ENCODE results near the gene CNIH2.
"Not testable (repeated sequence)": the region's sequence is repeated elsewhere in the genome, so short reads cannot be mapped to it uniquely, and the experiment has no call there.

Gene CNIH2

GRCh38 chr11:66315498-66315885 lies 37.5 kb downstream of the CNIH2 start:
- no peak for DNase-seq (ENCODE audit: low read depth)

DNA sequence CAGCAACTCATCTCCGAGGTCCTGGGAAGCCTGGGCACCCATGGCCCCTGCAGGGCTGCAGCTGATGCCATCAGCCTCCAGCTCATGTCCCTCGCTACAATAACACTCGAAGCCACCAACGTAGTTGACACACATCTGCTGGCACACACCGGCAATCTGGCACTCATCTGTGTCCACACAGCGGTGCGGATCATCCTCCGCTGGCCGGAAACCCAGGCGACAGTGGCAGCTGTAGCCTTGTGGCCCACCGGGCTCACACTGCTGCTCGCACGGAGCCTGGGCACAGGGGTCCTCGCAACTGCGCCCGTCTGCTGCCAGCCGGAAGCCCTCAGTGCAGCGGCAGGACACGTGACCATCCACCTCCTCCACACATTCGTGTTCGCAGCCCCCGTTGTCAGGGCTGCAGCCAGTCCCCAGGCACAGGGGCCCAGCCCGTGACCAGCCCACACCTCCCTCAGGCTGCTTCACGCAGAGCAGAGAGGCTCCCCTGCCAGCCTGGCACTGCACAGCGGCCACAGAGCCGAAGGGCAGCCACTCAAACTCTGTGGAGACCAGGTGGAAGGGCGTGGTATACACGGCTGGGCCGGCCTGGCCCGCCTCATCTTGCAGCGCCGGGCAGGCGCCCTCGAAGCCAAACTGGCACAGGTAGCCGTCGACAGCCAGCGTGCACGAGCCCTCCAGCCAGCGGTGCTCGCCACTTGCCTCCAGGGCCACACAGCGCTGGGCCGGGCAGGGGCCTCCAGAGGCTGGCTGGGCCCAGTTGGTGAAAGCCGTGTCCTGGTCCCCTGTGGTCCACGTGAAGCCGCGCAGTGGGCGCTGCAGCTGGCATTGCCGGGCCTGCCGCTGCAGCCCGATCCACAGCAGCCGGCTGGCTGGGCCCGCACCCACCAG lies 38.2 kb downstream of the CNIH2 start:
- no peak for DNase-seq (ENCODE audit: low read depth)

DNA sequence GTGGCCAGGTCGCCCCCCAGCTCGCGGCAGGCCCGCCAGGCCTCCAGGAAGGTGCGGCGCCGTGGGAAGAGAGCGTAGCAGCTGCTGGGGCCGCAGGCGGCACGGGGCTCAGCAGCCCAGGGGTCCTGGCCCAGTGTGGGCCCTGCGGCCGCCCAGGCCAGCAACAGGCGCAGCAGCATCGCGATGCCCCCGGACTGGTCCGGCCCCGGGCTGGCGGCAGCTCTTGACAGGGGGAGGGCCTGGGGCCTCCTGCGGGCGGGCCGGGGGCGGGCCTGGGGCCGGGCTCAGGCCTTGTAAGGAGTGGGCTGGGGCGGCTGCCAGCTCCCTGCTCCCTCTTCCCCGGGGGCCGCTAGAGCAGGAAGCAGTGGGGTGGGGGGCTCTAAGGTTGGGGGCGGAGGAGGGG lies 38.9 kb downstream of the CNIH2 start, which contains the start of gene CD248:
Gene CD248, minus strand, starts transcription at position 196 of the 403 bp plus-strand sequence. Its CDS starts 17 bp downstream, at position 179.
- no peak for DNase-seq (ENCODE audit: low read depth)

GRCh38 chr11:66317322-66317722 lies 39.3 kb downstream of the CNIH2 start:
- DNase-seq (ENCODE audit: low read depth) = no peak

GRCh38 chr11:66317723-66318599 lies 40.0 kb downstream of the CNIH2 start:
- DNase-seq (ENCODE audit: low read depth) = no peak

- DNase-seq (ENCODE audit: low read depth) = no peak
These were observed 40.6 kb downstream of the CNIH2 start for GRCh38 chr11:66318600-66318970.

DNA sequence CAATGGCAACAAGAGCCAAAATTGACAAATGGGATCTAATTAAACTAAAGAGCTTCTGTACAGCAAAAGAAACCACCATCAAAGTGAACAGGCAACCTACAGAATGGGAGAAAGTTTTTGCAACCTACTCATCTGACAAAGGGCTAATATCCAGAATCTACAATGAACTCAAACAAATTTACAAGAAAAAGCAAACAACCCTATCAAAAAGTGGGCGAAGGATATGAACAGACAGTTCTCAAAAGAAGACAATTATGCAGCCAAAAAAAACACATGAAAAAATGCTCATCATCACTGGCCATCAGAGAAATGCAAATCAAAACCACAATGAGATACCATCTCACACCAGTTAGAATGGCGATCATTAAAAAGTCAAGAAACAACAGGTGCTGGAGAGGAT lies 42.3 kb downstream of the CNIH2 start:
- DNase-seq (ENCODE audit: low read depth) = not testable (repeated sequence)

DNA sequence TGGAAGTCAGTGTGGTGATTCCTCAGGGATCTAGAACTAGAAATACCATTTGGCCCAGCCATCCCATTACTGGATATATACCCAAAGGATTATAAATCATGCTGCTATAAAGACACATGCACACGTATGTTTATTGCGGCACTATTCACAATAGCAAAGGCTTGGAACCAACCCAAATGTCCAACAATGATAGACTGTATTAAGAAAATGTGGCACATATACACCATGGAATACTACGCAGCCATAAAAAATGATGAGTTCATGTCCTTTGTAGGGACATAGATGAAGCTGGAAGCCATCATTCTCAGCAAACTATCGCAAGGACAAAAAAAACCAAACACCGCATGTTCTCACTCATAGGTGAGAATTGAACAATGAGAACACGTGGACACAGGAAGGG lies 42.8 kb downstream of the CNIH2 start:
- not testable (repeated sequence) for DNase-seq (ENCODE audit: low read depth)

DNA sequence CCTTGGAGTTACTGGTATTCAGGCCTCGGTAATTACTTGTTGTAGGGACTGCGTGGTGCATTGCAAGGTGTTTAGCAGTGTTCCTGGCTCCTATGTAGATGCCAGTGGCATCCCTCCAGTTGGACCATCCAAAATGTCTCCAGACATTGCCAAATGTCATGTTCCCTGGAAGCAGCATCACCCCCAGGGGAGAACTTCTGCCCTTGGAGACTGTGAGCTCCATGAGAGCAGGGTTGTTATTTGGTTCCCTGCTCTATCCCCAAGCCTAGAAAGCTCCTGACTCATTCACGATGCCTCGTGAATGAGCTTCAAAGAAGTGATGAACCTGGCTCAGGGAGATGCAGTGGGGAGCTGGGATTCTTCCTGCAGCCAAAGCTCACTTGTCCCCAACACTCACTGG lies 43.6 kb downstream of the CNIH2 start:
- no peak for DNase-seq (ENCODE audit: low read depth)

- no peak for DNase-seq (ENCODE audit: low read depth)
These were observed 44.9 kb downstream of the CNIH2 start for GRCh38 chr11:66322732-66323427.

- no peak for DNase-seq (ENCODE audit: low read depth)
These were observed 45.7 kb downstream of the CNIH2 start for GRCh38 chr11:66323684-66324083.

DNA sequence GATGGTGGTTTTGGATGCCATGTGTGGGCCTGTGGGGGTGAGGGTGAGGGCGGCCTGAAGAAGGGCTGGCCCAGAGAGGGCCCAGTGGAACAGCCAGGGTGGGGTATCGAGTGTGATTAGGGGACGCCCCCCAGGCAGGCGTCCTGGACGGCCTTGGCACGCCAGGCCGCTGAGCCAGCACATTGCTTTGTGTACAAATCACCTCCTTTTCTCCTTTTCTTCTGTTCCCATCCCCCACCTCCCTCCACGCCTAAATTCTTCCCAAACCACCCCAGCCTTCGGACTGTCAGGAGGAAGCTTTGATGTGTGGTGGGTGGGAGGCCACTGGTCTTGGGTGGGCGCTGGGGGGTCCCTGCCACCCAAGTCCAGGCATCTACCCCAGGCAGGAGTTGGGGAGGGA lies 46.7 kb downstream of the CNIH2 start:
- DNase-seq (ENCODE audit: low read depth) = no peak

- no peak for DNase-seq (ENCODE audit: low read depth)
These were observed 47.3 kb downstream of the CNIH2 start for GRCh38 chr11:66325263-66325671.

- DNase-seq (ENCODE audit: low read depth) = no peak
These were observed 48.5 kb downstream of the CNIH2 start for GRCh38 chr11:66326261-66327111.

- DNase-seq (ENCODE audit: low read depth) = no peak
These were observed 49.4 kb downstream of the CNIH2 start for GRCh38 chr11:66327171-66328030.

DNA sequence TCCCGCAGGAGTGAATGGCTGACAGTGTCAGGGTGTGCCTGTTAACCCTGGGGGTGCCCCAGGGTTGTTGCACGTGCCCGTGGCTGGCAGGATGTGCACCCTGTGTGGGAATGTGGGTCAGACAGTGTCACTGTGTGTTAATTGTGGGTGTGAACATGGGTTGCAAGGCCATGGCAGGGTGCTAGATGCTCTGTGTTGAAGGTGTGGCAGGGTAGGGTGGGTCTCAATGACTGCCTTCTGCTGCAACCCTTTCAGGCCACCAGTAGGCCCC lies 50.0 kb downstream of the CNIH2 start:
- DNase-seq (ENCODE audit: low read depth) = no peak

DNA sequence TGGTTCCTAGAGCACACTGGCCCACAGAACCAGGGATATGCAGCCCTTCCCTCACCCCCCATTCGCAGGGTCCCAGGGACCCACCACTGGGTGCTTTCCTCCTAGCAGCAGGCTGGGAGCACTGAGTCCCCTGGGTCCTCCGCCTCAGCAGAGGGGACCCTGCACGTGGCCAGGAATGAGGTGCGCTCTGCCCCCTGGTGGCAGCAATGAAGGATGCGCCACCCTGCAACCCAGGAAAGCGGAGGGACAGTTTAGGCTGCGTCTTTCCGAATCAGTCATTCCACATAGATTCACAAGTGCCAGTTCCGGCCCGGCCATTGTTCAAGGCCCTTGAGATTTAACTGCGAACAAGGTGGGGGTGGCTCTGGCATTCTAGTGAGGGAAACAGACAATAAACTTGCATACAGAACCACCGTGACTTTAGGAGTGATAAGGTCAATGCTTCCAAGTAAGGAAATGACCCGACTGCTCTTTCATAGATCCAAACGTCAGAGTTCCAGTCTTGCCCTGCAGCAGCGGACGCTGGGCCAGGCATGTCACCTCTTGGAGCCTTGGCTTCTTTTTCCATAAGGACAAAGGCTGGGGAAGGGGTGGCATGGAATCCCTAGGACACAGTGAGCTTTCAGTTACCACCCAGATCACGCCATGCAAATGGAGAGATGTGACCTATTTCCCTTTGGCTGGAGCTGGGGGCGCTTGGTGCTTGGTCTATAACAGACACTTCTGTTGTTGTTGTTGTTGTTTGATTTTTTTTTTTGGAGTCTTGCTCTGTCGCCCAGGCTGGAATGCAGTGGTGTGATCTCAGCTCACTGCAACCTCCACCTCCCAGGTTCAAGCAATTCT lies 50.5 kb downstream of the CNIH2 start:
- no peak for DNase-seq (ENCODE audit: low read depth)

DNA sequence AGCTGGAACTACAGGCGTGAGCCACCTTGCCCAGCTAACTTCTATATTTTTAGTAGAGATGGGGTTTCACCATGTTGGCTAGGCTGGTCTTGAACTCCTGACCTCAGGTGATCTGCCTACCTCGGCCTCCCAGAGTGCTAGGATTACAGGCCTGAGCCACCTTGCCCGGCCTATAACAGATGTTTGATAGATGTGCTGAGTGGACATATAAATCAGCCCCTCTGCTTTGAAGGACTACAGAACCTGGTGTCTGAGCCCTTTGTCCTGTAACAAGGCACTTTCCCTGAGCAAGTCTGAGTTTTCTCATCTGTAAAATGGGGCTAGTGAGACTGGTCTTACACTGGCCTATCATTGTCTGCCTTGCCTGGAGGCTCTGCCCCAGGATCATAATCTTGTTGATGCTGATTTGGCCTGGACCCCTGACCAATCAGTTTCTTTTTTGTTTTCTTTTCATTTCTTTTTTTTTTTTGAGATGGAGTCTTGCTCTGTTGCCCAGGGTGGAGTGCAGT lies 51.2 kb downstream of the CNIH2 start:
- no peak for DNase-seq (ENCODE audit: low read depth)

DNA sequence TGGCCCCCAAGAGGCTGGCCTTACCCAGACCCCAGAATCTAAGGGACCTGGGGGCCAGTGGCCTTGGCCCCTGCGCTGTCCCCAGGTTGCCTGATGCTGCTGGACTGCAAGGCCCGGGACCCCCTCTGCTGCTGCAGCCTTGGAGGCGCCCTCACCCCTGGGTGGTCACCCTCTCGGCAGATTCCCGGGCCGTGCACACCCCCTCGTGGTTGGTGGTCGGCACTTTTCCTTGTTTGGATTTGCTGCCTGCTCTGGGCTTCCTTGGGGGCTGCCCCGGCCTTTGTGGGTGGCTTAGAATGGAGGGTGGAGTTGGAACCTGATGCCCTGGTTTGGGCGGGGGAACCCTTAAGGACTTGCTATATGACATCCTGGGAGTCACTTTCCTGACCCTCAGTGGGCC lies 53.0 kb downstream of the CNIH2 start:
- no peak for DNase-seq (ENCODE audit: low read depth)

Measured in HS-27A (cell line).